DMS53 (cell line): ENCODE results near the gene PNCK.
A peak's percentile ranks its signal among the peaks of the same experiment; 100 is the strongest.

Source experiments
- DNase-seq: peaks from one replicate; lab custom pipeline; 2025; lab: John Stamatoyannopoulos, UW

PNCK gene

GRCh38 chrX:153640736-153641575 lies 32.7 kb downstream of the PNCK start:
- DNase-seq, result peak; percentile 24

- DNase-seq, result no peak
Measured at GRCh38 chrX:153640045-153640686, 33.4 kb downstream of the PNCK start.

GRCh38 chrX:153639177-153640044 lies 34.2 kb downstream of the PNCK start:
- no peak for DNase-seq

GRCh38 chrX:153638436-153639176 lies 35.0 kb downstream of the PNCK start:
- DNase-seq, result no peak

- DNase-seq, result no peak
Measured at GRCh38 chrX:153638041-153638371, 35.6 kb downstream of the PNCK start.

- no peak for DNase-seq
Measured at GRCh38 chrX:153637121-153638040, 36.2 kb downstream of the PNCK start.

GRCh38 chrX:153636716-153637115 lies 36.9 kb downstream of the PNCK start:
- no peak for DNase-seq

GRCh38 chrX:153635788-153636668 lies 37.6 kb downstream of the PNCK start:
- DNase-seq, result peak; percentile 71

- no peak for DNase-seq
Measured at GRCh38 chrX:153635388-153635787, 38.2 kb downstream of the PNCK start.

- no peak for DNase-seq
Measured at GRCh38 chrX:153634832-153635231, 38.8 kb downstream of the PNCK start.

- no peak for DNase-seq
Measured at GRCh38 chrX:153634236-153634635, 39.4 kb downstream of the PNCK start.

GRCh38 chrX:153633607-153634180 lies 39.9 kb downstream of the PNCK start:
- no peak for DNase-seq

- DNase-seq, result no peak
Measured at GRCh38 chrX:153633048-153633447, 40.6 kb downstream of the PNCK start.

GRCh38 chrX:153632595-153632946 lies 41.0 kb downstream of the PNCK start:
- no peak for DNase-seq

GRCh38 chrX:153631907-153632594 lies 41.6 kb downstream of the PNCK start:
- DNase-seq, result no peak

GRCh38 chrX:153631346-153631745 lies 42.3 kb downstream of the PNCK start:
- no peak for DNase-seq

- no peak for DNase-seq
Measured at GRCh38 chrX:153628665-153629064, 44.9 kb downstream of the PNCK start.

- peak; percentile 29 for DNase-seq
Measured at GRCh38 chrX:153628129-153628528, 45.5 kb downstream of the PNCK start.

GRCh38 chrX:153627675-153628111 lies 45.9 kb downstream of the PNCK start:
- DNase-seq, result peak; percentile 29
